GM12892 (cell line): Measurements from ENCODE around the gene NIP7.

Source experiments
- POLR2A ChIP-seq: IDR thresholded peaks from 2 replicates; pipeline ENCODE4 v1.6.1; 2011; ENCODE audit warnings: low read depth, low read length, control low read depth
- TAF1 ChIP-seq: IDR thresholded peaks from 2 replicates; pipeline ENCODE4 v1.6.1; 2011; ENCODE audit warnings: low read depth, mild to moderate bottlenecking, control low read depth, low read length, borderline replicate concordance

DNA sequence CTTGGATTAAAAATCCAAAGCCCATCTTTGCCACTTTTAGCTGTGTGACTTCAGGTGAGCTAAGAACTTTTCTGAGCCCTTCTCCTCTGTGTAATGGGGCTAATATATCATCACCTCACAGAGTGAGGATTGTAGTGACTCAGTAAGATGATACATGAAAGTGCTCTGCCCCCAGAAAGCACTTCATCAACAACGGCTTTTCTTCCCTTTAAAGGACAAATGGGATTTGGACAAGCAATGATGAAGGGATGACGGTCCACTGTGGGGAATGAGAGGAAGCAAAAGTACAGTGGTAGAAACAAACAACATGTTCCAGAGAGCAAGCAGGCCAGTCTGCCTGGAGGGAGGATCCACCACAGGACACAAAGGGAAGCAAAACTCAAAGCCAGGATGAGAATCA, 26.3 kb downstream of the NIP7 start:
- TF ChIP-seq POLR2A (no peak), TAF1 (no peak)
